Right hindlimb (tissue), 1 donor: ENCODE measurements around the gene CHRNA7.
"Not testable (repeated sequence)": the region's sequence is repeated elsewhere in the genome, so short reads cannot be mapped to it uniquely, and the experiment has no call there.

Experiments used
- DNase-seq: peaks from one replicate; pipeline ENCODE4 v3.0.0-alpha.2; 2018

Gene CHRNA7

DNA sequence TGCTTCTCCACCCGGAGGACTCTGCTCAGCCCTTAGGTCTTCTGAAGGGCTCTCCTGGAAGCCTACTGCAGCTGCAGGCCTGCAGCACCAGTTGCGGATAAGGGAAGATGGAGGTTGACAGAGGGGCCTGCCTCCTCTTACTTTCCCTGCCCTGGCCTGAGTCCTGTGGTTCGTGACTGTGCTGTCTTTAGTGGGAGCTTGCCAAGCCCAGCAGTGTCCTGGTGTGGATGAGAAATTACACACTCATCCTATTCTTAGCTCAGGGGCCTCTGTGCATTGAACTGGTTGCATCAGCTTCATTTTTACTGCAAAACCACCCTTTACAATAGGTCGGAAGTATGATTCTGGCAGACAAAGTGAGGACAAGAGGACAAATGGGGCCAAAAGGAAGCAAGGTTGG, 163.5 kb downstream of the CHRNA7 start:
- not testable (repeated sequence) for DNase-seq

DNA sequence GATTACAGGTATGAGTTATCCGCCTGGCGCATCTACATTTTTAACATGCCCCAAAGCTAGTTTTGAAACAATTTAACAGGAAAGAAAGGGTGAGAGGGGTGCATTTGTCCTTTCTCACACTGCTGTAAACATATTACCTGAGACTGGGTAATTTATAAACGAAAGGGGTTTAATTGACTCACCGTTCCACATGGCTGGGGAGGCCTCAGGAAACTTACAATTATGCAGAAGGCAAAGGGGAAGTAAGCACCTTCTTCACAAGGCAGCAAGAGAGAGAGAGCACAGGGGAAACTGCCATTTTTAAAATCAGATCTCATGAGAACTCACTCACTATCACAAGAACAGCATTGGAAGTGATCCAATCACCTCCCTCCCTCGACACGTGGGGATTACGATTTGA, 165.9 kb downstream of the CHRNA7 start:
- not testable (repeated sequence) for DNase-seq

DNA sequence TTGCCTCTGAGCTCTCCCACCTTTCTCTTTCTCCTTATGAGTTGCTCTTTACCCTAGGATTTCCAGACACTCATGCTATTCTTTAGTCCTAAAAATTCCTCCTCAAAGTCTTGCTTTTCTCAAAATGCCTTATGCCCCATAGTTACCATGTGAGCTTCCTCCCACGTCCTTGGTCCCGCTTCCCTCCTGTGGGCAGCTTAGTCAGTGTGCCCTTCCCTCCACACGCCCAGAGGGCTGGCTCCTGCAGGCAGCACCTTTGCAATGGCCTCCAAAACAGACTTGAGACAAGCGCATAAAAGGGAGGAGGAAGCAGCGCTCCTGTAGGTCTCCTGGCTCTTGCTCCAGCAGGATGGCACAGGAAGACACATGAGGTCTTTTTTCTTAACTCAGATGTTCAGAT, 168.6 kb downstream of the CHRNA7 start:
- not testable (repeated sequence) for DNase-seq

DNA sequence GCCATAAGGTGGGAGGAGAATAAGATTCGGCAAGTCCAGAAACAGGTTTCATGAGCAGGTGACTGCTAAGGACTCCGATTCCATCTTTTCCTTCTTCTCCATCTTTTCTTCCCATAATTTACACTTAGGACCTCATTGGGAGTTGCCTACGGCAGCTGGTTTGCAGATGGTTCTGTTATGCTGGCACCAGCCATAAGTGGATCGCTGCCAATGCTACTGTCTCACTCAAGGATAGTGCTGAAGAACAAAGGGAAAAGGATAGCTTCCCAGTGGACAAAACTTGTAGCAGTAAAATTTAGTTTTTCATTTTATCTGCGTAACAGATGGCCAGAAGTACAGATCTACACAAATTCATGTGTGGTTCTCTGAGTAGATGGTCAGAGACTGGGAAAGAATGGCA, 178.8 kb downstream of the CHRNA7 start:
- not testable (repeated sequence) for DNase-seq

DNA sequence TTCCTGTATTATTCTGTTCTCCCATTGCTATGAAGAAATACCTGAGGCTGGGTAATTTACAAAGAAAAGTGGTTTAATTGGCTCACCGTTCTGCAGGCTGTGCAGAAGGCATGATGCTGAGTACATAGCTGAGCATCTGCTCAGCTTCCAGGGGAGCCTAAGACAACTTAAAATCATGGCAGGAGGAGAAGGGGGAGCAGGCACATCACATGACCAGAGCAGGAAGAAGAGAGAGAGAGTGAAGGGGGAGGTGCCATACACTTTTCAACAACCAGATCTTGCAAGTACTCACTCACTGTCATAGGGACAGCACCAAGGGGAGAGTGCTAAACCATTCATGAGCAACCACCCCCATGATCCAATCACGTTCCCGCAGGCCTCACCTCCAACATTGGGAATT, 188.4 kb downstream of the CHRNA7 start:
- DNase-seq, result no peak
